ENCODE results near the gene SIPA1L3. TPM values are rescaled to one million over a fixed set of nuclear protein-coding genes. Genes with fewer than 3 reads are reported as not detected.

SIPA1L3 gene
- total and polyA plus RNA-seq, 2 donors from 2014 or later, result 5.8 to 61.7 TPM

DNA sequence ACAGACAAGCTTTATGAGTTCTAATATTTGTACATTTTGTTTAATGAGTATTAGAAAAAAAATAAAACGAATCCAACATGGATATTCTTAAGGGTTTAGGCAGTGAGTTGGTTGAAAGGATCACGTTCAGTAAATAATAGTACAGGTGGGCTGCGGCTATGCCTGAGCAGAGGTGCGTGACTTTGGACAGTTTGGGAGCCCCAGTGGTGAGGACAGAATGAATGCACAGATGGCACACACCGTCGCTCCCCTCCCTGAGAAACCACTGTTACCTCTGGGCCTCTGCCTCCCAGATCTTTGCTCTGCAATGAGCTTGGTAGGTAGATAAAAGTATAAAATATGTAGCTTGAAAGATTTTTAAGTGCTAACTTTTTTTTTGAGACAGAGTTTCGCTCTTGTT, 153.3 kb downstream of the SIPA1L3 start:
- no peak for FAIRE-seq

DNA sequence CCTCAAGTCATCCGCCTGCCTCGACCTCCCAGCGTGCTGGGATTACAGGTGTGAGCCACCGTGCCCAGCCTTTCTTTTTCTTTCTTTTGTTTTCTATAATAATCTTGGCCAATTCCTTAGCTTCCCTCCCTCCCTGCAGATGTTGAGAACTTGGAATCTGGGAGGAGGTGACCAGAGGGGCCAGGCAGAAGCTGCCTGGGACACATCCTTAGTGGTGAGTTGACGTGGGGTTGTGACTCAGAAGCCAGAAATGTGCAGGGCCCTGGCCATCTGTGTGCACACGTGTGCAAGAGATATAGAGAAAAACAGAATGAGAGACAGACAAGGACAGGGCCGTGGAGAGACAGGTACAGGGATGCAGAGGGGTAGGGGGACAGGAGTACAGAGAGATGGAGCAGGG, 154.3 kb downstream of the SIPA1L3 start:
- DNase-seq (no peak), FAIRE-seq (no peak)
- no peak for TF ChIP-seq CTCF (IDR thresholded peaks at IDR 0.05; ENCODE audit: borderline replicate concordance, extremely low read depth, insufficient read depth)
- Histone ChIP-seq H3K27ac (ENCODE audit: low read depth in 2 of 2, low read length in 2 of 2) (no peak overlapping the region), H3K27me3 (ENCODE audit: control insufficient read depth, insufficient read depth, low read length) (no peaks in the 10 kb centered on the region), H3K4me1 (ENCODE audit: control insufficient read depth in 2 of 3, insufficient read depth in 2 of 3, low read depth in 1 of 3, low read length in 3 of 3) (peaks cover 0 to 3% (median 0%) of the 10 kb centered on the region in 3 donors), H3K36me3 (ENCODE audit: control insufficient read depth in 2 of 3, insufficient read depth in 3 of 3, low read length in 3 of 3) (no peaks in the 10 kb centered on the region), H3K9me3 (ENCODE audit: control insufficient read depth in 2 of 3, insufficient read depth in 1 of 3, low read length in 3 of 3) (no peaks in the 10 kb centered on the region), H3K4me3 (ENCODE audit: low read length in 3 of 3) (no peak overlapping the region), H3K9ac (ENCODE audit: low read length in 3 of 3) (no peak overlapping the region)
- intact Hi-C loops (cut with DNase I), result no loop called here

More for the DNA sequence above, 153.3 kb downstream of the SIPA1L3 start:
- no peaks in the 10 kb centered on the region for H3K9me3 ChIP-seq (ENCODE audit: control insufficient read depth in 2 of 3, insufficient read depth in 1 of 3, low read length in 3 of 3)
- H3K27ac ChIP-seq (ENCODE audit: low read depth in 2 of 2, low read length in 2 of 2), result no peak overlapping the region
- no peaks in the 10 kb centered on the region for H3K36me3 ChIP-seq (ENCODE audit: control insufficient read depth in 2 of 3, insufficient read depth in 3 of 3, low read length in 3 of 3)
- H3K9ac ChIP-seq (ENCODE audit: low read length in 3 of 3), result no peak overlapping the region
- DNase-seq, result no peak
- intact Hi-C loops (cut with DNase I), result no loop called here
- H3K27me3 ChIP-seq (ENCODE audit: control insufficient read depth, insufficient read depth, low read length), result no peaks in the 10 kb centered on the region
- H3K4me3 ChIP-seq (ENCODE audit: low read length in 3 of 3), result no peak overlapping the region
- TF ChIP-seq CTCF (IDR thresholded peaks at IDR 0.05; ENCODE audit: borderline replicate concordance, extremely low read depth, insufficient read depth), result no peak
- H3K4me1 ChIP-seq (ENCODE audit: control insufficient read depth in 2 of 3, insufficient read depth in 2 of 3, low read depth in 1 of 3, low read length in 3 of 3), result peaks cover 0 to 3% (median 0%) of the 10 kb centered on the region in 3 donors

DNA sequence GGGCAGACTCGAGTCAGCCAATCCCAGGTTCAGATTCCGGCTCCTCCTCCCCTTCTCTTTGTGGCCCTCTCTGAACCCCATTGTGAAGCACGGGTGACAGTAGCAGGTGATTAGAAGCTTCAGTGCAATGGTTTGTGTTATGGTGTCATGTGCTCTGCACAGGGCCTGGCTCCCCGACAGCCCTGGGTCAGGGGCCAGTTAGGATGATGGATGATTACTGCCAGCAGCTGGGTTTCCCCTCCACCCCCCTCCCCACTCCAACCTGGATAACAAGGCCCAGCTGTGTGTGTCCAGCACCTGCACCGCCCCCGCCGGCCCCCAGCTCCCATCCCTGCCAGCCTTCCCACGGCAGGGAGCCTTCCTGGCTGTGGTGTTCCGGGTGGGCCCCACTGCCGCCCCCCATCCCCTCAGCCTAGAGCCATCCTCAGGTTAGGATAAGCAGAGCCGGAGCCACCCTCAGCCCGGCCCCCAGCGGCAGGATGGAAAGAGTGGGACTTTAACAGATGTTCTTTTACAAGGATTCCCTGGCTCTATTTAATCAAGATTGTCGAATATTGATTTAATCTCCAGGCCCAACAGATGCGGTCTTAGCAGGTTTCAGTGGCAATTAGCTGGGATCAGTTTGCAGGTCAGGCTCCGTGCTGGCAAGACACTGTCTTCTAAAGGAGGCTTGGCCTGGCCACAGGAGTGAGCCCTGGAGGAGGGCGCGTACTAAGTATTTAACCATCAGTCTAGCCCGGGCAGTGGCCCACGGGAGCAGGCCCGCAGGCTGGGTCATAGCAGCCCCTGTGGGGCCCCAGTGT, 156.2 kb downstream of the SIPA1L3 start:
- no peak for FAIRE-seq
- DNase-seq, result peak in 4 of 5 donors; percentile 86 to 91 (median 88)
- peak overlapping the region in 1 of 2 donors; percentile 37 for H3K27ac ChIP-seq (ENCODE audit: low read depth in 2 of 2, low read length in 2 of 2)
- no peaks in the 10 kb centered on the region for H3K9me3 ChIP-seq (ENCODE audit: control insufficient read depth in 2 of 3, insufficient read depth in 1 of 3, low read length in 3 of 3)
- intact Hi-C loops (cut with DNase I), result no loop called here
- H3K9ac ChIP-seq (ENCODE audit: low read length in 3 of 3), result no peak overlapping the region
- H3K27me3 ChIP-seq (ENCODE audit: control insufficient read depth, insufficient read depth, low read length), result no peaks in the 10 kb centered on the region
- no peaks in the 10 kb centered on the region for H3K36me3 ChIP-seq (ENCODE audit: control insufficient read depth in 2 of 3, insufficient read depth in 3 of 3, low read length in 3 of 3)
- no peak overlapping the region for H3K4me3 ChIP-seq (ENCODE audit: low read length in 3 of 3)
- no peak for TF ChIP-seq CTCF (IDR thresholded peaks at IDR 0.05; ENCODE audit: borderline replicate concordance, extremely low read depth, insufficient read depth)
- H3K4me1 ChIP-seq (ENCODE audit: control insufficient read depth in 2 of 3, insufficient read depth in 2 of 3, low read depth in 1 of 3, low read length in 3 of 3), result peaks cover 0 to 3% (median 0%) of the 10 kb centered on the region in 3 donors
